GM23338 (cell line): ENCODE results near the gene C16orf86. TPM values are rescaled to one million over a fixed set of nuclear protein-coding genes. Genes with fewer than 3 reads are reported as not detected.

ENCODE experiments used
- ATAC-seq: fragments of 200-7000 bp; cut with Tn5 transposase; 3 replicates; pipeline ENCODE4 v1.9.1; 2020
- DNase-seq: peaks from one replicate; pipeline ENCODE4 v3.0.0-alpha.2; 2015; ENCODE audit warnings: low spot score
- H2AFZ ChIP-seq: fragments of 200-600 bp; sonication (generic); 2 replicates; pipeline ENCODE4 v1.8.0; 2016; ENCODE audit warnings: antibody characterized with exemption, mild to moderate bottlenecking, moderate library complexity
- H3F3A ChIP-seq: fragments of 200-600 bp; sonication (generic); replicated peaks from 2 replicates; pipeline ENCODE4 v1.8.0; 2017; ENCODE audit warnings: antibody characterized with exemption, mixed run types, low read depth
- H3K27ac ChIP-seq: fragments of 200-600 bp; sonication (generic); 2 replicates; pipeline ENCODE4 v1.6.1; 2016; ENCODE audit warnings: low read depth
- H3K27me3 ChIP-seq: fragments of 200-600 bp; sonication (generic); 2 replicates; pipeline ENCODE4 v1.8.0; 2016; ENCODE audit warnings: mild to moderate bottlenecking, mixed run types, moderate library complexity; ENCODE audit not compliant: insufficient read depth
- H3K36me3 ChIP-seq: fragments of 200-600 bp; sonication (generic); 2 replicates; pipeline ENCODE4 v1.8.0; 2016; ENCODE audit warnings: mild to moderate bottlenecking; ENCODE audit not compliant: insufficient read depth
- H3K4me1 ChIP-seq: fragments of 200-600 bp; sonication (generic); 2 replicates; pipeline ENCODE4 v1.8.0; 2016; ENCODE audit warnings: mild to moderate bottlenecking, moderate library complexity; ENCODE audit not compliant: insufficient read depth
- H3K4me2 ChIP-seq: fragments of 200-600 bp; sonication (generic); 2 replicates; pipeline ENCODE4 v1.7.1; 2017; ENCODE audit warnings: mixed run types
- H3K4me3 ChIP-seq: fragments of 200-600 bp; sonication (generic); 2 replicates; pipeline ENCODE4 v1.6.1; 2016; ENCODE audit warnings: mixed run types
- H3K79me2 ChIP-seq: fragments of 200-600 bp; sonication (generic); replicated peaks from 2 replicates; pipeline ENCODE4 v1.8.0; 2017; ENCODE audit warnings: mild to moderate bottlenecking; ENCODE audit not compliant: insufficient read depth
- H3K9me2 ChIP-seq: fragments of 200-600 bp; sonication (generic); 2 replicates; pipeline ENCODE4 v1.8.0; 2017; ENCODE audit not compliant: insufficient read depth
- H4K20me1 ChIP-seq: fragments of 200-600 bp; sonication (generic); replicated peaks from 2 replicates; pipeline ENCODE4 v1.8.0; 2017; ENCODE audit warnings: mild to moderate bottlenecking; ENCODE audit not compliant: insufficient read depth
- H3K27ac Mint-ChIP-seq: 2 replicates; pipeline ENCODE4 v1.8.0; 2020; ENCODE audit warnings: inconsistent platforms, mild to moderate bottlenecking, moderate library complexity, mixed read lengths
- H3K27me3 Mint-ChIP-seq: 3 replicates; pipeline ENCODE4 v1.8.0; 2022; ENCODE audit warnings: low read depth, mild to moderate bottlenecking, moderate library complexity, mixed read lengths, inconsistent platforms; ENCODE audit not compliant: insufficient read depth, poor library complexity
- H3K36me3 Mint-ChIP-seq: 3 replicates; pipeline ENCODE4 v1.8.0; 2021; ENCODE audit warnings: low read depth, mild to moderate bottlenecking, inconsistent platforms, moderate library complexity, mixed read lengths
- H3K4me1 Mint-ChIP-seq: 3 replicates; pipeline ENCODE4 v1.8.0; 2020; ENCODE audit warnings: mild to moderate bottlenecking, inconsistent platforms, mixed read lengths
- H3K4me3 Mint-ChIP-seq: 3 replicates; pipeline ENCODE4 v1.8.0; 2021; ENCODE audit warnings: moderate library complexity, mild to moderate bottlenecking, inconsistent platforms, mixed read lengths
- H3K9me3 Mint-ChIP-seq: 3 replicates; pipeline ENCODE4 v1.8.0; 2020; ENCODE audit warnings: moderate library complexity, mild to moderate bottlenecking, inconsistent platforms, mixed read lengths
- CREB1 ChIP-seq: fragments of 250-450 bp; sonication (Bioruptor Pico); IDR thresholded peaks from 2 replicates; pipeline ENCODE4 v1.5.0; 2020; ENCODE audit warnings: low read depth, mild to moderate bottlenecking, moderate library complexity
- CTCF ChIP-seq, 2 experiments: fragments of 200-600 bp in 1 of 2; sonication (generic) in 1 of 2; conservative IDR thresholded peaks; 2 replicates each; pipeline versions ENCODE4 v1.5.1 to v1.6.1; 2016 to 2017; ENCODE audit warnings: antibody characterized with exemption in 2 of 2, low read depth in 2 of 2, mild to moderate bottlenecking in 2 of 2, moderate library complexity in 1 of 2
- ETS1 ChIP-seq: IDR thresholded peaks from 2 replicates; pipeline ENCODE4 v1.6.1; 2016; ENCODE audit warnings: antibody characterized with exemption
- EZH2 ChIP-seq: fragments of 200-600 bp; sonication (generic); IDR thresholded peaks from one replicate; pipeline ENCODE4 v1.8.0; 2017; ENCODE audit warnings: antibody characterized with exemption, mild to moderate bottlenecking, low read depth; ENCODE audit not compliant: unreplicated experiment
- EZH2phosphoT487 ChIP-seq: fragments of 200-600 bp; sonication (generic); IDR thresholded peaks from one replicate; pipeline ENCODE4 v1.8.1; 2018; ENCODE audit warnings: antibody characterized with exemption; ENCODE audit not compliant: unreplicated experiment
- JUNB ChIP-seq: IDR thresholded peaks from one replicate; pipeline ENCODE4 v1.6.1; 2016; ENCODE audit warnings: antibody characterized with exemption; ENCODE audit not compliant: unreplicated experiment
- NANOG ChIP-seq: IDR thresholded peaks from 2 replicates; pipeline ENCODE4 v1.6.1; 2016; ENCODE audit warnings: antibody characterized with exemption, borderline replicate concordance
- POLR2AphosphoS5 ChIP-seq: IDR thresholded peaks from 2 replicates; pipeline ENCODE4 v1.6.1; 2016; ENCODE audit warnings: antibody characterized with exemption, low read depth
- STAT1 ChIP-seq: IDR thresholded peaks from one replicate; pipeline ENCODE4 v1.6.1; 2016; ENCODE audit warnings: antibody characterized with exemption; ENCODE audit not compliant: unreplicated experiment
- ZNF114 ChIP-seq: fragments of 250-450 bp; sonication (Bioruptor Pico); IDR thresholded peaks from 2 replicates; pipeline ENCODE4 v1.5.0; 2020; ENCODE audit warnings: mild to moderate bottlenecking, moderate library complexity
- ZNF331 ChIP-seq: fragments of 250-450 bp; sonication (Bioruptor Pico); IDR thresholded peaks from 2 replicates; pipeline ENCODE4 v1.5.0; 2020; ENCODE audit warnings: low read depth, mild to moderate bottlenecking, moderate library complexity
- ZNF462 ChIP-seq: fragments of 250-450 bp; sonication (Bioruptor Pico); IDR thresholded peaks from 2 replicates; pipeline ENCODE4 v1.5.0; 2020; ENCODE audit warnings: mild to moderate bottlenecking, moderate library complexity
- polyA plus RNA-seq: library from polyadenylated mRNA; unstranded; fragments of >200 nt; fragmentation: Nextera tagmentation; extraction: Ambion mirVana; gene quantifications from 2 replicates; pipeline ENCODE4 v1.2.1, GENCODE V29; 2016
- total RNA-seq: library from RNA; depleted of rRNA; stranded (reverse); fragments of >200 nt; shearing (Covaris generic); gene quantifications from 2 replicates; pipeline ENCODE4 v1.2.3, GENCODE V29; 2014
- TF ChIP-seq, protein P1 (sequence below): IDR thresholded peaks from one replicate; pipeline ENCODE4 v1.6.1; 2018; ENCODE audit warnings: antibody characterized with exemption; ENCODE audit not compliant: unreplicated experiment

The C16orf86 gene
- total and polyA plus RNA-seq, 2 experiments from 2014 or later = 0.87 to 1.1 TPM

GRCh38 chr16:67636713-67637112, 29.9 kb upstream of the C16orf86 start:
- Mint-ChIP-seq H3K27me3 (peaks cover 4% of the 10 kb centered on the region), H3K4me1 (no peaks in the 10 kb centered on the region), H3K4me3 (no peak overlapping the region), H3K36me3 (peaks cover 66% of the 10 kb centered on the region), H3K27ac (no peak overlapping the region), H3K9me3 (no peaks in the 10 kb centered on the region)
- H4K20me1 ChIP-seq = no peaks in the 10 kb centered on the region; the same call in 1 of the 2 replicates
- ATAC-seq (no peak), DNase-seq (no peak)
- no peaks in the 10 kb centered on the region for H3K27me3 ChIP-seq
- peaks cover 32% of the 10 kb centered on the region for H3K36me3 ChIP-seq
- H3K4me2 ChIP-seq = no peak overlapping the region
- H3K79me2 ChIP-seq = peaks cover 7% of the 10 kb centered on the region; the same call in 1 of the 2 replicates
- H3K9me2 ChIP-seq = no peaks in the 10 kb centered on the region
- peaks cover 3% of the 10 kb centered on the region; the same call in 1 of the 2 replicates for H3F3A ChIP-seq
- no peak overlapping the region for H3K4me3 ChIP-seq
- H3K4me1 ChIP-seq = no peaks in the 10 kb centered on the region
- TF ChIP-seq EZH2 (no peak), EZH2phosphoT487 (no peak), ETS1 (no peak), NANOG (no peak), JUNB (no peak), ZNF331 (no peak), CREB1 (CRISPR knock-in tag) (no peak), ZNF114 (no peak), ZNF462 (CRISPR knock-in tag) (no peak), POLR2AphosphoS5 (no peak), CTCF (conservative IDR thresholded peaks at IDR 0.05; ENCODE audit: low read depth in 2 of 2) (no peak), STAT1 (no peak)
- TF ChIP-seq, protein P1, sequence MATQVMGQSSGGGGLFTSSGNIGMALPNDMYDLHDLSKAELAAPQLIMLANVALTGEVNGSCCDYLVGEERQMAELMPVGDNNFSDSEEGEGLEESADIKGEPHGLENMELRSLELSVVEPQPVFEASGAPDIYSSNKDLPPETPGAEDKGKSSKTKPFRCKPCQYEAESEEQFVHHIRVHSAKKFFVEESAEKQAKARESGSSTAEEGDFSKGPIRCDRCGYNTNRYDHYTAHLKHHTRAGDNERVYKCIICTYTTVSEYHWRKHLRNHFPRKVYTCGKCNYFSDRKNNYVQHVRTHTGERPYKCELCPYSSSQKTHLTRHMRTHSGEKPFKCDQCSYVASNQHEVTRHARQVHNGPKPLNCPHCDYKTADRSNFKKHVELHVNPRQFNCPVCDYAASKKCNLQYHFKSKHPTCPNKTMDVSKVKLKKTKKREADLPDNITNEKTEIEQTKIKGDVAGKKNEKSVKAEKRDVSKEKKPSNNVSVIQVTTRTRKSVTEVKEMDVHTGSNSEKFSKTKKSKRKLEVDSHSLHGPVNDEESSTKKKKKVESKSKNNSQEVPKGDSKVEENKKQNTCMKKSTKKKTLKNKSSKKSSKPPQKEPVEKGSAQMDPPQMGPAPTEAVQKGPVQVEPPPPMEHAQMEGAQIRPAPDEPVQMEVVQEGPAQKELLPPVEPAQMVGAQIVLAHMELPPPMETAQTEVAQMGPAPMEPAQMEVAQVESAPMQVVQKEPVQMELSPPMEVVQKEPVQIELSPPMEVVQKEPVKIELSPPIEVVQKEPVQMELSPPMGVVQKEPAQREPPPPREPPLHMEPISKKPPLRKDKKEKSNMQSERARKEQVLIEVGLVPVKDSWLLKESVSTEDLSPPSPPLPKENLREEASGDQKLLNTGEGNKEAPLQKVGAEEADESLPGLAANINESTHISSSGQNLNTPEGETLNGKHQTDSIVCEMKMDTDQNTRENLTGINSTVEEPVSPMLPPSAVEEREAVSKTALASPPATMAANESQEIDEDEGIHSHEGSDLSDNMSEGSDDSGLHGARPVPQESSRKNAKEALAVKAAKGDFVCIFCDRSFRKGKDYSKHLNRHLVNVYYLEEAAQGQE = no peak
- no peak overlapping the region for H2AFZ ChIP-seq
- H3K27ac ChIP-seq = no peak overlapping the region
